ENCODE data around the gene ABCA9.
"Not testable (repeated sequence)": the region's sequence is repeated elsewhere in the genome, so short reads cannot be mapped to it uniquely, and the experiment has no call there.

The ABCA9 gene

DNA sequence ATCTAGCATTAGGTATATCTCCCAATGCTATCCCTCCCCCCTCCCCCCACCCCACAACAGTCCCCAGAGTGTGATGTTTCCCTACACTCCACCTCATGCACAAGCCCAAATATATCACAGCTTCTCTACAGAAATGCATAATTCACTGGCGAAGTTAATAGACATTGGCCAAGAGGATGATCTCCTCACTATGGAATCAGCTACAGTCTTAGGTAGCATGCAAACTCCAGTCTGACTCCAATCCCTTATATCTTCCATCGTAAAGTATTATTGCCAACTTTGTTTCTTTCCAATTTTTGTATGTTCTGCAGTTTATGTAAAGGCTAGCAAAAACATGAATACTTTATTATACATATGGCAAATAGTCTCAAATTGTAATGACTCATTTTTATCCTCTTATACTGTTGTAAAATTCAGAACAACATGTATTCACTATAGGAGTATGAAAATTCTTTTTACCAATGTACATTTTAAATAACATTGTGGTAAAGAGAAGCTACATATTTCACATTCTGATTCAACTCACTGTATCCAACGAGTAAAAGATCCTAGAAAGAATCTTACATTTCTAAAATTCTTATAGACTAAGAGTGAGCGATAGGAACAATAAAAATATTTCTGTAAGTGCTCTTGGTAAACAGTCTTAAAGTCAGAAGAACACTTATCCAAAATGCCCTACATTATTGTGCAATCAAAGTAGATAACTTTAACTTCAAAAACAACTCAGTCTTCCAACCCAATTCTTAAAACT is 106.4 kb downstream of the ABCA9 start:
- DNase-seq = no peak

DNA sequence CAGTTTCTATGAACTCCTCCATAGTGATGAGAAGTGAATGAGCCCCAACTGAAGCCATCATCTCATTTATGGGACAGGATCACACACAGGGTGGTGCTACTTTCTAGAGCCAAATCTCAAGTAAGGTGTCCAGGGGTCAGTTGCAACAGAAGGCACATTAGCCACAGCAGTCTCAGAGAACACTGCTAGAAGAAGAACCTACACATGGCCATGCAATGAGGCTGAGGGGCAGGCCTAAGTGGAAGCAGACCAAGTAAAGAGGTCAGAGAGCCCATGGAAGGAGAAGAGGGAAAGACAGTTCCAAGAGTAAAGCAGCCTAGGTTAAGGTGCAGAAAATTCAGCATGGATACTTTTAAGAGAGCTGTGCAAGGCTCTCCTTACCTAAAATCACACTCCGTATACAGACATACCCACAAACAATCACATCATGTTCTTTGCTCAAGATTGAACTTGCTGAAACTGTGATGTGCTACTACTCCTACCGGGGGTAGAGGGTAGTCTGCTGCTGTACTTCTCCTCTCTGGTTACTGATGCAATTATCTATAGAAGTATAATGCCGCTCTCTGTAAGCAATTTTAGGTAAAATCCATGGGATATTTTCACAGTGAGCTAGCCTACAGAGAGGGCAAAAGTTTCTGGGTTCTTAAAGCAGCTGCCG is 107.3 kb downstream of the ABCA9 start:
- no peak for DNase-seq

DNA sequence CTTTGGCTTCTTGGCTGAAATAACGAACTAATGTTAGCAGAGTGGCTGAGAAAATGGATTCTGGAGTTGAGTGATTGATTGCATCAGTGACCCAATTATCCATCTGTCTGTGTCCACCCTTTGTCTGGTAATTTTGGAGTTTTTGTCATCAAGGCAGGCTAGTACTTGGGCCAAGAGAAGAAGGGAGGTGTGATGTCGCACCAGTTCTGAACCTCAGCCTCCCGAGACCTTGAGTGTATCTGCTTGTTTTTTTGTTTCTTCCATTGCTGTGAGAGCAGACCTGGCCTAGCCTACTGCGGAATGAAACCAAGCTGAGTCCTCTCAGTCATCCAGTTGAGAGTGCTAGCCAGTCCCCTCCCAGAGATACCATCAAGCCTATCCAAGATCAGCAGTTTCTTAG is 110.0 kb downstream of the ABCA9 start:
- DNase-seq = no peak

- DNase-seq = not testable (repeated sequence)
Measured at GRCh38 chr17:68947868-68948267, 112.9 kb downstream of the ABCA9 start.

GRCh38 chr17:68944435-68945035 is 116.2 kb downstream of the ABCA9 start:
- no peak for DNase-seq

DNA sequence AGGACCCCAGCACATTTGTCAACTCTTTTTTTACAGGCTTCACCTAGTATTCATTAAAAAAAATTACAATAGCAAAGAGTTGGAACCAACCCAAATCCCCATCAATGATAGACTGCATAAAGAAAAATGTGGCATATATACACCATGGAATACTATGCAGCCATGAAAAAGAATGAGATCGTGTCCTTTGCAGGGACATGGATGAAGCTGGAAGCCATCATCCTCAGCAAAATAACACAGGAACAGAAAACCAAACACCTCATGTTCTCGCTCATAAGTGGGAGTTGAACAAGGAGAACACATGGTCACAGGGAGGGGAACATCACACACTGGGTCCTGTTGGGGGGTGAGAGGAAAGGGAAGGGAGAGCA is 116.9 kb downstream of the ABCA9 start:
- DNase-seq = not testable (repeated sequence)

DNA sequence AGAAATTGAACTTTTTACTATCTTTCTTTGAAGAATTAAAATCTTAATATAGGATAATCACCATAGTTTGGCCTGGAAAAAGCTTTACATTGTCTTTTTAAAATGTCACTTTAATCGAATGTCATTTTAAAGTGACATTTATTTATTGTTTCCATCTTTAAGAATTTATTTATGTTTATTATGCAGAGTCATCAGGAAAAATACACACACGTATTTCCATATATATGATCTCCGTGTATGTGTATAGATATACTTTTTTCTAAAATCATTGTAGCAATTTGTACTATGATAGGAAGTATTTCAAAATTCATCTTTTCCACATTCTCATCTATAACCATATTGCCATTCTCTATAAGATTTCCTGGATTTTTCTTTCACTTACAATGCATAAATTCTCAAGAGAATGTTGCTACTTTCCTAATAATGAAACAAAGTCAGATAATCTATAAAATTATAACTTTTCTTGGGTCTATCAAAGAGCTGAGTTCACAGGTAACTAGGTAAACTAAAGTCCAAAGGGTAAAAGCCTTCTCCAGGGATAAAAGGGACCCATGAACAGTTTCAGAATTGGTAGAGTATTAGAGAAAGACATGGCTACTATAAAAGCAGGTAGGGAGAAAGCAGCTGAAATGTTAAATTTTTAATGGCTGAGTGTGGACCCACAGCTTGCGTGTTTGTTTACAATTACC is 117.5 kb downstream of the ABCA9 start:
- no peak for DNase-seq

DNA sequence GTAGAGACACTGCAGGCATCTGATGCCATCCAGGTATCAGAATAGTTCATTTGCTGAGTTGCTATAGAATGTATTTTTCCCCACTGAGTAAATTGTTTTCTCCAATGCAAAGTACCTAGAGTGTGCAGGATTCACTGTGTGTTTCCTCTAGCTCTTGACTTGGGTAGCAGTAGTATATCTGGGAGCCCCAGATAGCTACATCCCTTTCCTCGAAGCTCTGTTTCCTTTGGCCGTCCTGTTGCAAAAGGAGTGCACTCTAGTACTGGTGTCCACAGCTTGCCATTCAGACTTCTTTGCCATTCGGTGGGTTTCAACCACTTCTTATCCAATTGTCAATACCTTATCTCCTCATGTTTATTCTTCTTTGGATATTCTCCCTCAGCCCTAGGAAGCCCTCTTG is 118.3 kb downstream of the ABCA9 start:
- no peak for DNase-seq

DNA sequence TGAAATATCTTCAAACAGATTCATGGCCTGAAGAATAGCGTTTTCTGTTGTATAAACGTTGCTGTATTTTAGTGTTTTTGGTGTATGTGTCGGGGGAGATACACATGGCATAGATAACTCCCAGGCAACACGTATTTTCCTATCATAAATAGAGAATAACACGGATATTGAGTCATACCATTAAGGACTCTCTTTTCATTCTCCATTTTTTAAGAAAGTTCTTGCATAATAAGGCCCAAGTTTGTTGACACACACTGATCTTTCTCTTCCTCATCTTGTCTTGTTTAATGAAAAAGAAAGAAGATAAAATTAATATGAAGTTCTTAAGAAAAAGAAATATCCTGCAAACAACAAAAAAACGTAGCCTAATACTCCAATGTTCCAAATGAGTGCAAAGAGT is 119.0 kb downstream of the ABCA9 start:
- DNase-seq = peak; percentile 8

DNA sequence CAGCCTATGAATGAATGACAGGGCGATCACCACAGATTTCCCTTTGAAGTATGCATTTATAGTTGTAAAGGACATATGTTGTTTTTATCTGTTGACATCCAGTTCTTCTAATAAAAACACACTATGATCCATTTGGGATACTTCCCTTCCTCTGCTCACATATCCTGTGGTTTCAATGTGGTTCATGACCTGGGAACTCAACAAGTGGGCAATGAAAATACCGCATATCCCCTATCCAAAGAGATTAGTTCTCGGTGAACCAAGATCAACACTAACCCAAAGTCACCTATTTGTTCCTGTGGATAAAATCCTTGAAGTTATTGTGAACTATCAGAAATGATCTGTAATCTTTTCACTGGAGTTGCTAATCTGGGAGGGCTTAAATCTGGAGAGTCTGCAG is 121.5 kb downstream of the ABCA9 start:
- no peak for DNase-seq

DNA sequence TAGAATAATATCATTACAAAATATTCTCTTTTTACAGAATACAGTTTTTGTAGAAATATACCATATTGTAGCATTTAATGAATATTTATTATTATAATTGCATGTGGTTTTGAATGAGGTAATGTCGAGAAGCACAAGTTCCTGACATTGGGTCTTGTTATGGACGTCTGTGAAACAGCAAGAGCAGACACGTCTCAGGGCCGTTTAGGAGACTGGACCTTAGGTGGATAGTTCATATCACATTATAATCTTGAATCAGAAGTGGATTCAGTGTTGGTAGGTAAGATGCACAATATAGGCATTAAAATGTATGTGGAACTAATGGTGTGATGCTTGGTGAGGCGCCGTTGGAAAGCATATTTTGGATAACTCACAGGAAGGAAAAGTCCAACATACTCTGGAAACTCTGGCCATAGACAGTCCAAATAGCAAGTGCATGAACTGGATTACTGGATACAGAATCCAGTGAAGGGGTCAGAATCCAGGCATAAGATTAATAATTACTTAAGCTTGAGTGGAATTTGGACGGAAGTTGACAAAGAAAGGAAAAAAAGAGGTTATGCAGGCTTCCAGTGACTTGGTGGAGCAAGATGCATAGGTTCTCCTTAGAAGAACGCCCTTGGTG is 122.7 kb downstream of the ABCA9 start:
- DNase-seq = no peak

- DNase-seq = no peak
Measured at GRCh38 chr17:68927516-68927915, 133.2 kb downstream of the ABCA9 start.

DNA sequence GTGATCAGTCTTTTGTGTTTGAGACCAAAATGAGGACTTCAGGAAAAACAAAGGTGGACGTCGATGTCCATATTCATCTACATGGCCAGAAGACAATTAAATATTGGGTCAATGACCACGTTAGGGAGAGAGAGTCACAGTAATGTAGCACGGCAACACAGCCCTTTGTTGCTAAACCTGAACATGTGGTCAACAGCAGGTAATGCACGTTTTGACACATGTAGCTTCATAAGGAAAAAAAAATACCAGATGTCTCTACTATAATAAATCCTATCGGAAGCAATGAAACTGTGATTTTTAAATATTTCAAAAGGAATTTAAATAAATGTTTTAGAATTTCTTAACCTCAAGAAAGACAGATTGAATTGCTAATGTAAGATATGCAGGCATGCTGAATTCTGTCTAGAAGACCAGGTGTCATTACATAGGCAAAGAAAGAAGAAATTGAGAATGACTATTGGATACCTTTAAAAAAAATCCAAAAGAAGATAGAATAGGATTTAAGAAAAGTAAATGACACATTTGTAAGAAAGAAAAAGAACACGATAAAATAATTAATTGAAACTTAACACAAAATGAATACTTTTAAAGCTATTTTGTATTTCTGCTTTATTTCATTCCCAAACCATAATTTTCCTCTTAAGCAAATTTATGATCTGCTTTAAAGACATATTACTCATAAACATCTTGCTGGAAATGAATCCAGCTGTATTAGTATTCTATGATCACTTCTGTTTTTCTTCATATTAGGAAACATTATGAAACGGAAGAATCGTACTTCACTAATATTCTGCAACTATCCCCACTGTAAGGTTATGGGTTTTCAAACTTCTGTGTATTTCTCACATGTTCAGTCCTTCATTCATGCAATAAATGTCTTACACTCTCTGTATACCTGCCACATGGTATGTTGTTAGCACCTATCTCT is 135.7 kb downstream of the ABCA9 start:
- peak; percentile 52 for DNase-seq
